IMR-90 (cell line): ENCODE measurements around the gene HS3ST2. TPM values are rescaled to one million over a fixed set of nuclear protein-coding genes. Genes with fewer than 3 reads are reported as not detected.

Experiments used
- ATAC-seq: fragments of 200-7000 bp; cut with Tn5 transposase; 2 replicates; pipeline ENCODE4 v1.9.1; 2020; ENCODE audit warnings: low read depth, mild to moderate bottlenecking, moderate library complexity
- BruUV-seq: library from RNA; stranded (reverse); fragments of 400-500 nt; replicated peaks from 2 replicates; lab custom pipeline; 2021; lab: Mats Ljungman, UMichigan
- CTCF ChIA-PET: fragments of 300-600 bp; formaldehyde crosslinking; extraction: SDS; loops from one replicate; lab custom pipeline; 2021; ENCODE audit warnings: antibody characterized with exemption; lab: Yijun Ruan, JAX
- POLR2A ChIA-PET: fragments of 300-600 bp; sonication (Branson Sonifier 250); formaldehyde crosslinking; loops from one replicate; lab custom pipeline; 2022; ENCODE audit warnings: antibody characterized with exemption; ENCODE audit not compliant: unreplicated experiment; lab: Charles Lee
- DNase-seq: peaks from one replicate; pipeline ENCODE4 v3.0.0; 2013
- H2AFZ ChIP-seq: replicated peaks from 2 replicates; pipeline ENCODE3; 2013; ENCODE audit warnings: low read length, mild to moderate bottlenecking; ENCODE audit not compliant: poor library complexity
- H2AK5ac ChIP-seq: 2 replicates; pipeline ENCODE4 v1.6.1; 2013; ENCODE audit warnings: low read depth, low read length, inconsistent platforms
- H2AK9ac ChIP-seq: replicated peaks from 2 replicates; pipeline ENCODE3; 2013; ENCODE audit warnings: mild to moderate bottlenecking, low read depth, low read length, moderate library complexity; ENCODE audit not compliant: poor library complexity
- H2BK120ac ChIP-seq: 2 replicates; pipeline ENCODE4 v1.6.1; 2013; ENCODE audit warnings: low read depth, low read length, inconsistent platforms
- H2BK15ac ChIP-seq: 3 replicates; pipeline ENCODE4 v1.6.1; 2013; ENCODE audit warnings: low read depth, low read length, inconsistent platforms
- H2BK20ac ChIP-seq: 2 replicates; pipeline ENCODE4 v1.6.1; 2013; ENCODE audit warnings: low read depth, mild to moderate bottlenecking, inconsistent platforms, low read length, moderate library complexity
- H2BK5ac ChIP-seq: 2 replicates; pipeline ENCODE4 v1.6.1; 2013; ENCODE audit warnings: mild to moderate bottlenecking, low read depth, low read length, inconsistent platforms; ENCODE audit not compliant: poor library complexity, severe bottlenecking
- H3K14ac ChIP-seq: replicated peaks from 2 replicates; pipeline ENCODE4 v1.6.1; 2013; ENCODE audit warnings: low read depth, low read length, inconsistent platforms
- H3K18ac ChIP-seq: 2 replicates; pipeline ENCODE4 v1.6.1; 2013; ENCODE audit warnings: low read depth, low read length, control low read depth
- H3K23ac ChIP-seq: 2 replicates; pipeline ENCODE4 v1.6.1; 2013; ENCODE audit warnings: low read depth, low read length, inconsistent platforms
- H3K27ac ChIP-seq: 2 replicates; pipeline ENCODE4 v1.5.1; 2013; ENCODE audit warnings: mild to moderate bottlenecking, control low read depth, low read length; ENCODE audit not compliant: insufficient read depth
- H3K27me3 ChIP-seq: 2 replicates; pipeline ENCODE4 v1.6.1; 2013; ENCODE audit warnings: low read length; ENCODE audit not compliant: control insufficient read depth, insufficient read depth
- H3K36me3 ChIP-seq: 2 replicates; pipeline ENCODE4 v1.6.1; 2013; ENCODE audit warnings: low read length, mixed read lengths; ENCODE audit not compliant: control insufficient read depth, insufficient read depth
- H3K4ac ChIP-seq: 2 replicates; pipeline ENCODE4 v1.6.1; 2013; ENCODE audit warnings: low read depth, low read length, inconsistent platforms
- H3K4me1 ChIP-seq: 2 replicates; pipeline ENCODE4 v1.6.1; 2013; ENCODE audit warnings: low read length, mixed read lengths; ENCODE audit not compliant: control insufficient read depth, insufficient read depth
- H3K4me2 ChIP-seq: 2 replicates; pipeline ENCODE4 v1.6.1; 2013; ENCODE audit warnings: low read depth, mild to moderate bottlenecking, control low read depth, low read length, moderate library complexity
- H3K4me3 ChIP-seq: 2 replicates; pipeline ENCODE4 v1.5.1; 2013; ENCODE audit warnings: low read depth, mild to moderate bottlenecking, control low read depth, low read length, moderate library complexity; ENCODE audit not compliant: insufficient read depth
- H3K56ac ChIP-seq: 2 replicates; pipeline ENCODE4 v1.6.1; 2013; ENCODE audit warnings: low read length, inconsistent platforms; ENCODE audit not compliant: insufficient read depth; ENCODE audit errors: extremely low read depth
- H3K79me1 ChIP-seq, 2 experiments: 2 replicates each; pipeline ENCODE4 v1.6.1; 2013; ENCODE audit warnings: low read length in 2 of 2, inconsistent platforms in 1 of 2, low read depth in 1 of 2
- H3K9ac ChIP-seq: 2 replicates; pipeline ENCODE4 v1.6.1; 2013; ENCODE audit warnings: low read depth, low read length, control low read depth
- H3K9me1 ChIP-seq: 2 replicates; pipeline ENCODE4 v1.6.1; 2013; ENCODE audit warnings: low read length, inconsistent platforms; ENCODE audit not compliant: insufficient read depth
- H3K9me3 ChIP-seq: 2 replicates; pipeline ENCODE4 v1.6.1; 2013; ENCODE audit warnings: low read length; ENCODE audit not compliant: control insufficient read depth, insufficient read depth
- H4K20me1 ChIP-seq: 2 replicates; pipeline ENCODE4 v1.6.1; 2013; ENCODE audit warnings: low read length, inconsistent platforms; ENCODE audit not compliant: insufficient read depth
- H4K5ac ChIP-seq: 2 replicates; pipeline ENCODE4 v1.6.1; 2013; ENCODE audit warnings: mild to moderate bottlenecking, low read depth, low read length, control low read depth
- H4K8ac ChIP-seq, 2 experiments: 2 replicates each; pipeline ENCODE4 v1.6.1; 2013; ENCODE audit warnings: low read depth in 2 of 2, low read length in 2 of 2, control low read depth in 1 of 2, inconsistent platforms in 1 of 2
- H4K91ac ChIP-seq: 2 replicates; pipeline ENCODE4 v1.6.1; 2013; ENCODE audit warnings: low read depth, low read length, inconsistent platforms; ENCODE audit not compliant: insufficient read depth
- BHLHE40 ChIP-seq: fragments of 150-350 bp; IDR thresholded peaks from 2 replicates; pipeline ENCODE4 v1.6.1; 2016; ENCODE audit warnings: mild to moderate bottlenecking, low read depth, low read length
- CHD1 ChIP-seq: IDR thresholded peaks from 2 replicates; pipeline ENCODE4 v1.6.1; 2012; ENCODE audit warnings: low read depth, low read length, improper control_type of control experiment
- FOS ChIP-seq: fragments of 150-350 bp; IDR thresholded peaks from 2 replicates; pipeline ENCODE4 v1.6.1; 2016; ENCODE audit warnings: low read depth, low read length
- MXI1 ChIP-seq: IDR thresholded peaks from 2 replicates; pipeline ENCODE4 v1.6.1; 2012; ENCODE audit warnings: low read depth, mild to moderate bottlenecking, low read length, moderate library complexity, borderline replicate concordance
- NFE2L2 ChIP-seq: fragments of 150-350 bp; IDR thresholded peaks from 2 replicates; pipeline ENCODE4 v1.6.1; 2016; ENCODE audit warnings: low read depth, mild to moderate bottlenecking, low read length
- POLR2A ChIP-seq: IDR thresholded peaks from 2 replicates; pipeline ENCODE4 v1.6.1; 2012; ENCODE audit warnings: mild to moderate bottlenecking, low read depth, low read length
- WGBS, 2 experiments: methylation state at CpG; one replicate each; pipeline versions ENCODE4 v1.1.5 to v1.1.7; 2013; ENCODE audit warnings: missing lambda C conversion rate in 2 of 2; ENCODE audit not compliant: insufficient read length in 1 of 2; ENCODE audit errors: extremely low coverage in 2 of 2; 5-methylcytosine and 5-hydroxymethylcytosine counted together
- dilution Hi-C: fragments of 300-500 bp; cut with HindIII; formaldehyde crosslinking; loops from one replicate; pipeline ENCODE4 v1.14.3; 2018; ENCODE audit warnings: low sequenced_read_pairs; ENCODE audit not compliant: unreplicated experiment
- in situ Hi-C: fragments of 300-500 bp; cut with MboI; formaldehyde crosslinking; loops from 3 replicates; pipeline ENCODE4 v1.14.3; 2019; ENCODE audit warnings: low sequenced_read_pairs, inconsistent platforms, mixed read lengths
- intact Hi-C: fragments of 100-400 bp; cut with micrococcal nuclease; formaldehyde crosslinking; loops from 2 replicates; pipeline ENCODE4 v1.10.0; 2022
- polyA plus RNA-seq, 3 experiments: library from polyadenylated mRNA; depleted of rRNA; stranded (reverse); fragments of >200 nt; gene quantifications; 2 replicates each; pipeline ENCODE4 v1.2.3, GENCODE V29; 2012; ENCODE audit warnings: low replicate concordance in 1 of 3
- total RNA-seq: library from RNA; depleted of rRNA; stranded (reverse); fragments of >200 nt; gene quantifications from 2 replicates; pipeline ENCODE4 v1.2.3, GENCODE V29; 2012

The HS3ST2 gene
- total and polyA plus RNA-seq, 2 of the 4 experiments (the other 2 are of a cell fraction), result not detected

DNA sequence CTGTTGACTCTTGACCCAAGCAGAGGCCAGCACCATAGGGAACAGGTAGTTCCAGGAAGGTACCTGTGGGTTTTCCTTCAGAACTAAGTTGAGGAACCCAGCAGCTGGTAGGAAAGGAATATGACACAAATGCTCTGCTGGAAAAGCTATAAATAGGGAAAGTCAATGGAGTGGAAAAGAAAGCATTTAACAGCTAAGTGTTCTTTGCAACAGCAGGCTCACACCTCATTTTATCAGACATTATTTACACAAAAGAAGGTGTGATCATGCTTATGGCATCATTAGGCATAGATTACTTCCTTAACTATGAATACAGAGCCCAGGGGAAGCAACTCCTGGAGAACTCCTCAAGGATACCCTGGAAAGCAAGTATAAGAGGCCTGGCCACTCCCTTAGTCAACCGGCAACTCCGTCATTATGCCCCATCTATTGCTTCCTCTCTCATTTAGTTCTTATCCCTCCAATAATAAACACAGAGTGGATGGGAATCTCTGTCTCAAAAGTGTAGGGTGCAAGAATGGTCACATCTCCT lies 128.1 kb downstream of the HS3ST2 start:
- Histone ChIP-seq H4K5ac (no peak overlapping the region), H3K14ac (no peak overlapping the region), H3K36me3 (no peaks in the 10 kb centered on the region), H3K56ac (no peak overlapping the region), H3K23ac (no peak overlapping the region), H3K4me1 (no peaks in the 10 kb centered on the region), H2BK120ac (no peak overlapping the region), H2BK20ac (no peak overlapping the region), H3K4me3 (no peak overlapping the region), H3K27me3 (no peaks in the 10 kb centered on the region), H3K9me3 (no peaks in the 10 kb centered on the region), H2AK9ac (no peak overlapping the region), H3K9me1 (no peaks in the 10 kb centered on the region), H2BK5ac (no peak overlapping the region), H3K4ac (no peak overlapping the region), H3K18ac (no peak overlapping the region), H2AK5ac (no peak overlapping the region), H3K27ac (no peak overlapping the region), H2AFZ (no peak overlapping the region), H4K91ac (no peak overlapping the region), H2BK15ac (no peak overlapping the region), H4K20me1 (no peaks in the 10 kb centered on the region), H4K8ac (no peak overlapping the region), H3K79me1 (no peaks in the 10 kb centered on the region), H3K9ac (no peak overlapping the region), H3K4me2 (no peak overlapping the region)
- intact Hi-C loops (no loop called here), in situ Hi-C loops (no loop called here), dilution Hi-C loops (no loop called here)
- ChIA-PET CTCF (no interaction called here), POLR2A (no interaction called here)
- no peak for TF ChIP-seq CHD1
- TF ChIP-seq BHLHE40, result no peak
- no peak for TF ChIP-seq MXI1
- TF ChIP-seq POLR2A, result no peak
- no peak for TF ChIP-seq NFE2L2
- no peak for TF ChIP-seq FOS
- no CpG with 5 or more reads among the region's 2 CpGs for WGBS, 2 experiments
- DNase-seq (no peak), ATAC-seq (no peak)
- no TSS peak for BruUV-seq
